DOHH2 (cell line): ENCODE measurements around the gene KAT6B.

ENCODE experiments used
- H3F3A ChIP-seq: fragments of 200-600 bp; sonication (generic), shearing (Covaris generic); 2 replicates; pipeline ENCODE4 v1.6.0; 2016; ENCODE audit warnings: antibody characterized with exemption, mild to moderate bottlenecking; ENCODE audit not compliant: control insufficient read depth, insufficient read depth
- H3K27ac ChIP-seq: fragments of 200-600 bp; sonication (generic); 2 replicates; pipeline ENCODE4 v1.5.1; 2014; ENCODE audit warnings: low read depth, mild to moderate bottlenecking, low read length, moderate library complexity
- H3K27me3 ChIP-seq: fragments of 200-600 bp; sonication (generic); 2 replicates; pipeline ENCODE4 v1.6.1; 2014; ENCODE audit warnings: mild to moderate bottlenecking, low read length, mixed read lengths; ENCODE audit not compliant: control insufficient read depth
- H3K36me3 ChIP-seq: fragments of 200-600 bp; sonication (generic); 2 replicates; pipeline ENCODE4 v1.6.1; 2014; ENCODE audit warnings: mild to moderate bottlenecking, low read length, moderate library complexity, mixed read lengths; ENCODE audit not compliant: control insufficient read depth
- H3K4me1 ChIP-seq: fragments of 200-600 bp; sonication (generic); 2 replicates; pipeline ENCODE4 v1.6.1; 2014; ENCODE audit warnings: mild to moderate bottlenecking, low read length, mixed read lengths; ENCODE audit not compliant: control insufficient read depth
- H3K4me2 ChIP-seq: fragments of 200-600 bp; sonication (generic); 2 replicates; pipeline ENCODE4 v1.6.0; 2014; ENCODE audit warnings: mild to moderate bottlenecking, low read length, moderate library complexity
- H3K4me3 ChIP-seq: fragments of 200-600 bp; sonication (generic); 2 replicates; pipeline ENCODE4 v1.5.1; 2014; ENCODE audit warnings: mild to moderate bottlenecking, low read length, mixed read lengths
- H3K79me2 ChIP-seq: fragments of 200-600 bp; sonication (generic); 2 replicates; pipeline ENCODE4 v1.6.1; 2014; ENCODE audit warnings: mild to moderate bottlenecking, low read length, mixed read lengths; ENCODE audit not compliant: control insufficient read depth
- H3K9me2 ChIP-seq: fragments of 200-600 bp; sonication (generic); replicated peaks from 2 replicates; pipeline ENCODE4 v1.6.1; 2014; ENCODE audit warnings: mild to moderate bottlenecking, low read length, mixed read lengths; ENCODE audit not compliant: control insufficient read depth
- H3K9me3 ChIP-seq: fragments of 200-600 bp; sonication (generic); 2 replicates; pipeline ENCODE4 v1.6.1; 2014; ENCODE audit warnings: antibody characterized with exemption, low read length, mixed read lengths; ENCODE audit not compliant: control insufficient read depth, insufficient read depth
- H4K20me1 ChIP-seq: fragments of 200-600 bp; sonication (generic); 2 replicates; pipeline ENCODE4 v1.6.0; 2014; ENCODE audit warnings: low read depth, mild to moderate bottlenecking, antibody characterized with exemption, low read length, moderate library complexity; ENCODE audit not compliant: control insufficient read depth, insufficient read depth
- EZH2phosphoT487 ChIP-seq: fragments of 200-600 bp; sonication (generic); IDR thresholded peaks from 2 replicates; pipeline ENCODE4 v1.6.1; 2017; ENCODE audit warnings: borderline replicate concordance, mild to moderate bottlenecking, antibody characterized with exemption, low read length, moderate library complexity, mixed read lengths
- TF ChIP-seq, protein P1 (sequence below): fragments of 200-600 bp; sonication (generic); IDR thresholded peaks from one replicate; pipeline ENCODE4 v1.5.1; 2014; ENCODE audit warnings: antibody characterized with exemption, mild to moderate bottlenecking, low read depth, low read length; ENCODE audit not compliant: poor library complexity, severe bottlenecking

Gene KAT6B

DNA sequence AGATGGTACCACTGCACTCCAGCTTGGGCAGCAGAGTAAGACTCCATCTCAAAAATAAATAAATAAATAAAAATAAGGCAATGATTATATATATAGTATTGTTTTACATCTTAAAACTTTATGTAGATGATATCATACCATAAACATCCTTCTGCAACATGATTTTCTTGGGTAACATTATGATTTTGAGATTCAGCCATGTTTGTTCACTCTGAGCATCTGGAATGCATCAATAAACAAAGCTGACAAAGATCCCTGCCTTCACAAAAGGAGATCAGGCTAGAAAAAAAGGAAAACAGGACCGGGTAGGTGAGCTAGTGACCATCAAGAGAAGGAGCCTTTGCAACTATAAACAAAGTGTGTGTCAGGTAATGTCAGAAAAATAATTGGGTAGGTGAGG lies 31.9 kb upstream of the KAT6B start:
- Histone ChIP-seq H3F3A (peaks cover 11% of the 10 kb centered on the region), H3K9me3 (no peaks in the 10 kb centered on the region), H3K4me3 (no peak overlapping the region), H4K20me1 (no peaks in the 10 kb centered on the region), H3K4me1 (peaks cover 26% of the 10 kb centered on the region), H3K27me3 (no peaks in the 10 kb centered on the region), H3K79me2 (no peaks in the 10 kb centered on the region), H3K27ac (no peak overlapping the region), H3K9me2 (no peaks in the 10 kb centered on the region), H3K4me2 (no peak overlapping the region), H3K36me3 (no peaks in the 10 kb centered on the region)
- TF ChIP-seq EZH2phosphoT487, result no peak
- TF ChIP-seq, protein P1, sequence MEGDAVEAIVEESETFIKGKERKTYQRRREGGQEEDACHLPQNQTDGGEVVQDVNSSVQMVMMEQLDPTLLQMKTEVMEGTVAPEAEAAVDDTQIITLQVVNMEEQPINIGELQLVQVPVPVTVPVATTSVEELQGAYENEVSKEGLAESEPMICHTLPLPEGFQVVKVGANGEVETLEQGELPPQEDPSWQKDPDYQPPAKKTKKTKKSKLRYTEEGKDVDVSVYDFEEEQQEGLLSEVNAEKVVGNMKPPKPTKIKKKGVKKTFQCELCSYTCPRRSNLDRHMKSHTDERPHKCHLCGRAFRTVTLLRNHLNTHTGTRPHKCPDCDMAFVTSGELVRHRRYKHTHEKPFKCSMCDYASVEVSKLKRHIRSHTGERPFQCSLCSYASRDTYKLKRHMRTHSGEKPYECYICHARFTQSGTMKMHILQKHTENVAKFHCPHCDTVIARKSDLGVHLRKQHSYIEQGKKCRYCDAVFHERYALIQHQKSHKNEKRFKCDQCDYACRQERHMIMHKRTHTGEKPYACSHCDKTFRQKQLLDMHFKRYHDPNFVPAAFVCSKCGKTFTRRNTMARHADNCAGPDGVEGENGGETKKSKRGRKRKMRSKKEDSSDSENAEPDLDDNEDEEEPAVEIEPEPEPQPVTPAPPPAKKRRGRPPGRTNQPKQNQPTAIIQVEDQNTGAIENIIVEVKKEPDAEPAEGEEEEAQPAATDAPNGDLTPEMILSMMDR, result no peak

DNA sequence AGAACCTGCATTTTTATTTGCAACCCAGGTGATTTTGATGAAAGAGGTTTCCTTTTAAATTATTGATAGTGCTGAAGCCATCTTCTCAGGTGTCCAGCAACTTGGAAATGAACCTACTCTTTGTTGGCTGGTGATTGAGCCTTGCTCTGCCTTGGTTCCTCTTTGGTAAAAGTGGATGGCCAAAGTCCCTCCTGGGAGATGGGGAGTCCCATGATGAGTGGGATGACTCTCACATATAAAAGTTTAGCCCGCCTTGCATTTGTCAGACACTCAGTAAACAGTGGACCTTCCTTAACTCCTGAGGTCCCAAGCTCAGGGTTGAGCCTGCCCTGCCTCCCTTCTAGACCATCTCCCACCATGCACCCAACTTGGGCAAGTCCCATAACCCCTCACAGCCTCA lies 28.9 kb upstream of the KAT6B start:
- Histone ChIP-seq H3K4me2 (no peak overlapping the region), H3K27ac (no peak overlapping the region)

DNA sequence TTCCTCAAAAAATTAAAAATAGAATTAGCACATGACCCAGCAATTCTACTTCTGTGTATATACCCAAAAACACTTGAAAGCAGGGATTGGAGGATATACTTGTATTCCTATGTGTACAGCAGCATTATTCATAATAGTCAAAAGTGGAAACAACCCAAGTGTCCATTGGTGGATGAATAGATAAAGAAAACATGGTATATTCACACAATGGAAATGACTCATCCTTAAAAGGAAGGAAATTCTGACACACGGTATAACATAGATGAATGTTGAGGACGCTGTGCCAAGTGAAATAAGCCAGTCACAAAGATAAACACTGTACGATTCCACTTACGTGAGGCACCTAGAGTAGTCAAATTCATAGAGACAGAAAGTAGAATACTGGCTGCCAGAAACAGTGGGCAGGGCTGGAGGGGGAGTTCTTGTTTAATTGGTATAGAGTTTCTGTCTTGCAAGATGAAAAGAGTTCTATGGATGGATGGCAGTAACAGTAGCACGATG lies 26.6 kb upstream of the KAT6B start:
- no peak for TF ChIP-seq EZH2phosphoT487
- TF ChIP-seq, protein P1, result no peak
- no peak overlapping the region for H3K4me3 ChIP-seq
- peaks cover 26% of the 10 kb centered on the region for H3K4me1 ChIP-seq
- H3K9me2 ChIP-seq, result no peaks in the 10 kb centered on the region
- H3K4me2 ChIP-seq, result no peak overlapping the region
- no peaks in the 10 kb centered on the region for H3K9me3 ChIP-seq
- no peaks in the 10 kb centered on the region for H3K27me3 ChIP-seq
- peaks cover 4% of the 10 kb centered on the region; the same call in 1 of the 2 replicates for H3F3A ChIP-seq
- no peak overlapping the region for H3K27ac ChIP-seq
- no peaks in the 10 kb centered on the region for H4K20me1 ChIP-seq
- no peaks in the 10 kb centered on the region for H3K36me3 ChIP-seq
- H3K79me2 ChIP-seq, result no peaks in the 10 kb centered on the region

More for the DNA sequence above, 28.9 kb upstream of the KAT6B start:
- H3K27me3 ChIP-seq, result no peaks in the 10 kb centered on the region
- H3K4me1 ChIP-seq, result peaks cover 26% of the 10 kb centered on the region
- no peaks in the 10 kb centered on the region for H3K9me2 ChIP-seq
- no peaks in the 10 kb centered on the region for H3K36me3 ChIP-seq
- no peaks in the 10 kb centered on the region for H3K9me3 ChIP-seq
- H4K20me1 ChIP-seq, result no peaks in the 10 kb centered on the region
- TF ChIP-seq, protein P1, result no peak
- TF ChIP-seq EZH2phosphoT487, result no peak
- H3K79me2 ChIP-seq, result no peaks in the 10 kb centered on the region
- no peak overlapping the region for H3K4me3 ChIP-seq
- peaks cover 8% of the 10 kb centered on the region for H3F3A ChIP-seq

DNA sequence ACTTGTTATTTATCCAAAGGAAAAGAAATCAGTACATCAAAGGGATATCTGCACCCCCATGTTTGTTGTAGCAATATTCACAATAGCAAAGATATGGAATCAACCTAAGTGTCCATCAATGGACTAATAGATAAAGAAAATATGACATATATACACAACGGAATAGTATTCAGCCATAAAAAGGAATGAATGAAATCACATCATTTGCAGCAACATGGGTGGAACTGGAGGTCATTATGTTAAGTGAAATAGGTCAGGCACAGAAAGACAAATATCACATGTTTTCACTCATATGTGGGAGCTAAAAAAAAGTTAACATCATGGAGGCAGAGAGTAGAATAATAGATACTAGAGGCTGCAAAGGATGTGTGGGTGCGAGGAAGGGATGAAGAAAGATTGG lies 25.0 kb upstream of the KAT6B start:
- TF ChIP-seq, protein P1, result no peak
- TF ChIP-seq EZH2phosphoT487, result no peak
- Histone ChIP-seq H3K79me2 (no peaks in the 10 kb centered on the region), H3K36me3 (no peaks in the 10 kb centered on the region), H4K20me1 (no peaks in the 10 kb centered on the region), H3K9me3 (no peaks in the 10 kb centered on the region), H3K27me3 (no peaks in the 10 kb centered on the region), H3K4me2 (no peak overlapping the region), H3K27ac (no peak overlapping the region), H3K4me1 (peaks cover 13% of the 10 kb centered on the region), H3F3A (no peaks in the 10 kb centered on the region), H3K9me2 (no peaks in the 10 kb centered on the region), H3K4me3 (no peak overlapping the region)
